GM18868 (cell line): ENCODE measurements around the gene CSNK1G1.
"Not testable (repeated sequence)": the region's sequence is repeated elsewhere in the genome, so short reads cannot be mapped to it uniquely, and the experiment has no call there.

Experiments used
- ATAC-seq: cut with Tn5 transposase; IDR thresholded peaks from one replicate; pipeline ENCODE4 v1.9.1; 2021; ENCODE audit warnings: mild to moderate bottlenecking, moderate library complexity; ENCODE audit not compliant: unreplicated experiment

Gene CSNK1G1

DNA sequence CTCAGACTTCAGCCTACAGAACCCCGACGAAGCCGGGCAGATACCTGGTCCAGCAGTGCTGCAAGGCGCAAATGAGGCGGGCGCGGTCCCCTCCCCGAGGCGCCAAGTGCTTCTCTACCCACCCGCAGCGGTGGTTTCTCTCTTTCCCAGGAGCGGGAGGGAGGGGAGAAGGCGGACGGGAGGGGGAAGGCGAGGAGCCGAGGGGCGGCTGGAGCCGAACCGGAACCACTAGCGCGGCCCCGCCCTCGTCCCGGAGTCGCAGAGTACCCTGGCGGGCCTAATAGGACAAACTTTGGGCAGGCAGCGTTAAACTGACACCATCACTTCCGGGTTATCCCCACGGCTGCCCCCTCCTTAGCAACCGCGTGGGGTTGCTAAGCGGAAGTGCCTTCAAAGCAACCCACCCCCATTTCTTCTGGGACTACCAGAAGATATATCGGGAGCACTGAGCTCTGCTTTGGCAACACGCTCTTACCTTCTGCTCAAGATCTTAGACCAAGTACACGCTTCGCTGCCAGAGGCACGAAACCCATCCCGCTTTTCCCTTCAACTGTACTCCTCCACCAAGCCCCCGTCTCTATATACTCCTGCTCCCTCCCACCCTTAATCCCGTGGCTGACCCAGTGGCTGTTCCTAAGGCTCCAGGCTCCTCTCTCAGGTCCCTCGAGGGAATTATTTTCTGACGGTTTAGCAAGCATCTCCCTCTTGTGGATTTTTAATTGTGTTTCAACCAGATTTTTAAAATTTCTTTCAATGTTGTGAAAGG, at the start of gene CSNK1G1:
TSS of gene CSNK1G1 (minus strand) at position 230 of the 766 bp plus-strand sequence. CDS start 55,674 bp downstream, outside the sequence.
- ATAC-seq, result peak; percentile 97

DNA sequence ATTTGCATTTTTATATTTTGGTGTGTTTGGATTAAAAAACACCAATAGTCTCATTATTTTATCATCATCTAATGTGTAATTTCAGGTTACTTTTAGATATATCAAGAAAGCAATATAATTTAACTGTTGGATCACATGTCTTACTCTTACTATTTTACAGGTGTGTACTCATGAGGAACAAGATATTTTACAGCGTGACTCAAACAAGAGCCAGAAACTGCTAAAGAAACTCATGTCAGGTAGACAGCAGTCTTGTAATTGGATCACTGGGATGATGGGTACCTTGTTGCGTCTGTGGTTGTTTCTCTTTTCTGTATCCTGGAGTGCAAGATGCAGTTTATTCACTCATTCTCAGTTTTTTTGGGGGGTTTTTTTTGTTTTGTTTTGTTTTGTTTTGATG, 44.6 kb upstream of the CSNK1G1 start:
- no peak for ATAC-seq

GRCh38 chr15:64398575-64398974, 42.6 kb upstream of the CSNK1G1 start:
- ATAC-seq, result no peak

DNA sequence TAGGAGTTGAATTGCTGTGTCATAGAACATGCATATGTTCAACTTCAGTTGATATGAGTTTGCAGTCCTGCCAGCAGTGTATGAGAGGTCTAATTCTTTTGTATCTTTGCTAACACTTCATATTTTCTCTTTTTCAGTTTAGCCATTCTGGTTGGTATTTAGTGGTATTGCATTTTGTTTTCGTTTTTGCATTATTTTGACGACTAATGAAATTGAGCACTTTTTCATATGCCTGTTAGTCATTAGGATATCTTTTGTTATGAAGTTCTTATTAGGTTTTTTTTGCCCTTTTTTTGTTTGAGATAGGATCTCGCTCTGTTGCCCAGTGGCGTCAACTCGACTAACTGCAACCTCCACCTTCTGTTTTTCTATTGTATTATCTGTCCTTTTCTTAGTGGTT, 40.8 kb upstream of the CSNK1G1 start:
- ATAC-seq, result no peak

DNA sequence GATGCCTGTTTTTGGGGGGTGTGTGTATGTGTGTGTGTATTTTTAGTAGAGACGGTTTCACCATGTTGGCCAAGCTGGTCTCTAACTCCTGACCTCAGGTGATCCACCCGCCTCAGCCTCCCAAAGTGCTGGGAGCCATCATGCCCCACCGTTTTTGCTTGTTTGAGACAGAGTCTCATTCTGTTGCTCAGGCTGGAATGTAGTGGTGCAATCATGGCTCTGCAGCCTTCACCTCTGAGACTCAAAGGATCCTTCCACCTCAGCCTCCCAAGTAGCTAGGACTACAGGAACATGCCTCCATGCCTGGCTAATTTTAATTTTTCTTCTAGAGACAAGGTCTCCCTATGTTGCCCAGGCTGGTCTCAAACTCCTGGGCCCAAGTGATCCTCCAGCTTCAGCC, 36.5 kb upstream of the CSNK1G1 start:
- not testable (repeated sequence) for ATAC-seq

- ATAC-seq, result no peak
Observed at GRCh38 chr15:64389036-64389435, 33.1 kb upstream of the CSNK1G1 start.

DNA sequence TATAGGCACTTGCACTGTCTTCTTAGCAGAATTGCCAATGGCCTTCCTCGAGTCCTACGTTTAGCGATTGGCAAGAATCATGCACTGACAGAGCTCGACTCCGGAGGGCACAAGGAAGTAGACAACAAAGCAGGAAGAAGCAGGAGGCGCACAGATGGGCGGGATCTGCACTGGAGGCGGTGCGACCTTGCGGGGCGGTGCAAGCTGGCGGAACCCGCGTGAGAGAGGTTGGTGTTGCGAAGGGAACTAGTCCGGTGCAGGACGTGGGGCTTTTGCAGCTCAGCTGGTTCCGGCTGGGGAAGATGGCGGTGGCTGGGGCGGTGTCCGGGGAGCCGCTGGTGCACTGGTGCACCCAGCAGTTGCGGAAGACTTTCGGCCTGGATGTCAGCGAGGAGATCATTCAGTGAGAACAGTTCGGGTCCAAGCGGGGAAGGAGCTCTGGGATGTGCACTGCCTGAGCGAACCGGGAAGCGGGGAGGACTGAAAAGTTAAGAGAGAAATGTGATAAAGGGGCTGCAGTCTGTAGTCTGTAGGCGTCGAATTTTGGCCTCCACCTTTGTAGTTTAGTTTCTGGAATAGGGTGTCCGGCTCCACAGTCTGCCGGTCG, 31.7 kb upstream of the CSNK1G1 start, which contains the start of gene TRIP4:
TSS of gene TRIP4 (plus strand) at position 275 of the 607 bp plus-strand sequence. CDS start at position 303, 28 bp downstream.
- ATAC-seq, result peak; percentile 97

GRCh38 chr15:64386291-64386690, 30.3 kb upstream of the CSNK1G1 start:
- no peak for ATAC-seq

- no peak for ATAC-seq
Observed at GRCh38 chr15:64383760-64384159, 27.8 kb upstream of the CSNK1G1 start.

DNA sequence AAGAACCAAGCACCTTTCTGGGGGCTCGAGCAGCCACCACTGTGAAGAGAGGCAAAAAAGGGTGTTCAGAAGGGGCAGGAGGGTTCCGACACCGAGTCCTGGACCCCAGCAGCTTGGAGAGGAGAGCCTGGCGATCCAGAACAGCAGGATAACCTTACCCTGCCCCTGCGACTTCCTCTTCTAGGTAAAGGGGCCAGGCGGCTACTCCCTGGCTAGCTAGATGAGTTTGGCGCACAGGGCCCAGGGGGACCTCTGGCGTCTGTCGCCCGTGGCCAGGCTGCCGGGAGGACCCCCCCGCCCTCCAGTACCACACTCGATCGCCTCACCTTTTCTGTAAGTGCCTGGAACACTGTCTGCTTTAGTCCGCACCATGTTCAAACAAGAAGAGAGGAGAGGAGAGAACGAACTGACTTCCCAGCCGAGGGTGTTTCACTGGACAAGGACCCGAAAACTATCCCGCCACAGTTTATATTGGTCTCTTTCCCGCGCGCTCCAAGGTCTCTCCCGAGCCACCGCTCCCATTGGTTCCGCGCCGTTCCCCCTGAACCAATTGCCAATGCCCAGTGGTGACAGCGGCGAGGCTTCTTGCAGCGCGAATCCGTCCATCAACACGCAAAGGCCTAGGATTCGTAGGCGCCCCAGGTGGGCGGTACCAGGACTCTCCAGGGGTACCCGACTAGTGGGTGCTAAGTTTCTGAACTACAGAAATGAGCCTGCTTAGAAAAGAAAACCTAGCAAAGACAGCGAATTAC, 25.2 kb upstream of the CSNK1G1 start, which contains the start of gene PCLAF:
TSS of gene PCLAF (minus strand) at position 442 of the 752 bp plus-strand sequence. CDS start at position 372, 70 bp downstream.
- ATAC-seq, result peak; percentile 99

DNA sequence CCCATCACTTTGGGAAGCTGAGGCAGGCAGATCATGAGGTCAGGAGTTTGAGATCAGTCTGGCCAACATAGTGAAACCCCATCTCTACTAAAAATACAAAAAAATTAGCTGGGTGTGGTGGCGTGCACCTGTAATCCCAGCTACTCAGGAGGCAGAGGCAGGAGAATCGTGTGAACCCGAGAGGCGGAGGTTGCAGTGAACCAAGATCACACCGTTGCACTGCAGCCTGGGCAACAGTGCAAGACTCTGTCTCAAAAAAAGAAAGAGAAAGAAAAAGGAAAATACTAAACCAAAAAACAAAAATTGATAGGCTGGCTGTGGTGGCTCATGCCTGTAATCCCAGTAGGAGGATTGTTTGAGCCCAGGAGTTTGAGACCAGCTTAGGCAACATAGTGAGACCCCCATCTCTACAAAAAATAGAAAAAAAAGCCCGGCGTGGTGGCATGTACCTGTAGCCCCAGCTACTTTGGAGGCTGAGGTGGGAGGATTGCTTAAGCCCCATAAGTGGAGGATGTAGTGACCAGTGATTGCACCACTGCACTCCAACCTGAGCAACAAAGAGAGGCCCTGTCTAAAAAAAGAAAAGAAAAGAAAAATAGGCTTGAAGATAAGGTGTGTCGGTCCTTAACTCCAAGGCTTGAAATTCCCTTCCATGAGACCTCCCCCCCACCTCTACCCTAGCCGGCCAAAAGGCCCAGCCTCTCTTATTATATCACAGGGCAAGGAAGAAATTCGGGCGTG, 24.3 kb upstream of the CSNK1G1 start:
- not testable (repeated sequence) for ATAC-seq

GRCh38 chr15:64379216-64379960, 23.4 kb upstream of the CSNK1G1 start:
- no peak for ATAC-seq

DNA sequence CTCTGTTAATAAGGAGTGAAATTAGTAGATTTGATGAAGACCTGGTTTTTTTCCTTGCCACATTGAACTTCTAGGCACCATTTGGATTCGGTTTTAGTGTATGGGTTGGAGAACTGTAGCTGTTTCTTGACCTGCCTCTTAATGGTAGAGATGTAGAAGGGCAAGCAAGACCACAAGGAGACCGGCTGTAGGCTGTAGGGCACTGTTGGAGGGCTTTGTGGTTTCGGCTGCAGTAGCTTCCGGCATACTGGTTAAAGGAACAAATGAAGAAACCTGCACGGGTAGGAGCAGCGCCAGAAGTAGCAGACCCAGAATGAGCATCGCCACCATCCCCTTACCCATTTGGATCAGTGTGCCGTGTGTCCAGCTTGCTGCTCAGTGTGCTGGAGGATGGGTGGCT, 17.4 kb upstream of the CSNK1G1 start:
- ATAC-seq, result no peak

GRCh38 chr15:64371383-64371782, 15.4 kb upstream of the CSNK1G1 start:
- not testable (repeated sequence) for ATAC-seq

DNA sequence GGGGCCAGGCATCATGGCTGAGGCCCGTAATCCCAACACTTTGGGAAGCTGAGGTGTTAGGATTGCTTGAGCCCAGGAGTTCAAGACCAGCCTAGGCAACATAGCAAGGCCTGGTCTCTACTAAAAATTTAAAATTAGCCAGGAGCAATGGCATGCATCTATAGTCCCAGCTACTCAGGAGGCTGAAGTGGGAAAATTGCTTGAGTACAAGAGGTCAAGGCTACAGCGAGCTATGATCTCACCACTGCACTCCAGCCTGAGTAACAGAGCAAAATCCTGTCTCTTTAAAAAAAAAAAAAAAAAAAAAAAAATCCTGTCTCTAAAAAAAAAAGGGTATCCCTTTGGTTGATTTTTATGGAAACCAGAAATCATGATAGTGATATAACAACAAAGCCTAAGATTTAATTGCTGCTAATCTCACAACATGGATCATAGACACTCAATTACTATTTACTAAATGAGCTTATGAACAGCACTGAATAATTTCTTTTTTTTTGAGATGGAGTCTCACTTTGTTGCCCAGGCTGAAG, 13.2 kb upstream of the CSNK1G1 start:
- no peak for ATAC-seq

- no peak for ATAC-seq
Observed at GRCh38 chr15:64361259-64361658, 5.3 kb upstream of the CSNK1G1 start.

DNA sequence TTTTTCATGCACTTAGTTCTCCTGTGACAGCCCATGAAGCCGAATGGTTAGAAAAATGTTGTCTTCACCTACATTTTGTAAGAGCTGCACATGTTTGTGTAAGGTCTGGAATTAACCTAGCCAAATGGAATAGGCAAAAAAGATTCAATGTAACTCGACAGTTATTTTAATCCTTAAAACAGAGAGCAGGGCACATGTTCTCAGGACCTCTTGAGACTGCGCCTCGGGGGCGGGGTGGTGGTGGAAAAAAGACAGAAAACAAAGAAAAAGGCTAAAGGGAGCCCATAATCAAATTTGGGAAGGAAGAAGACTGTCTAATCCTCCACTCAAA, 702 bp upstream of the CSNK1G1 start:
- no peak for ATAC-seq

- peak; percentile 16 for ATAC-seq
Observed at GRCh38 chr15:64355348-64355943, 527 bp downstream of the CSNK1G1 start.

DNA sequence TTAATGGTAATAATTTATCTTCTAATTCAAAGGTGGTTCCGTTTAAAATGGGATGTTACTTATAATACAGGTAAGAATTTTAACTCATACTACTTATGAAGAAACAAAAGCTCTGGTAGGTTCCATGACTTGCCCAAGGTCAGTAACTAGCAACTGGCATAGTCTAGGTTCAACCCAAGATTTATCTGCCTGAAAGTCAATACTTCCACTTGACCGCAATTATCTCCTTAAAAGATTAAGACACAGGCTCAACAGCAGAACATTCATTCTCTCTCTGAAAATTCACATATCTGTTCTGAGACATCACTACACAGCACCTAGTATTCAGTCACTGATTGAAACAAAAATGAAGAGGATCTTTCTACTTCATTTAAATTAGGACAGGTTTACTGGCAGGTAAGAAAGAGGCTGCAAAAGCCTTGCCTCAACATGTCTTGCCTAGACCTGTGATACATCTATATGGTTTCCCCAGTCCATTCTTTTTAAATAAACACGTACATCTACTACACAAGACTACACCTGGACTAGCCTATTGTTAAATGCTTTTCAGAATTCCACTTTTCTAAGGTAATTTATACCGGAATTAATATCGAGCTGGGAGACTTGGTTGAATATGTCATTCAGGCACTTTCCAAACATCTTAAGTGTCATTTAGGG, 1.2 kb downstream of the CSNK1G1 start:
- ATAC-seq, result no peak
